ENCODE results near the gene ARHGAP15. TPM values are rescaled to one million over a fixed set of nuclear protein-coding genes. Genes with fewer than 3 reads are reported as not detected.

Gene ARHGAP15
- total RNA-seq, 2 donors from 2014 or later: 12.0 to 23.2 TPM

DNA sequence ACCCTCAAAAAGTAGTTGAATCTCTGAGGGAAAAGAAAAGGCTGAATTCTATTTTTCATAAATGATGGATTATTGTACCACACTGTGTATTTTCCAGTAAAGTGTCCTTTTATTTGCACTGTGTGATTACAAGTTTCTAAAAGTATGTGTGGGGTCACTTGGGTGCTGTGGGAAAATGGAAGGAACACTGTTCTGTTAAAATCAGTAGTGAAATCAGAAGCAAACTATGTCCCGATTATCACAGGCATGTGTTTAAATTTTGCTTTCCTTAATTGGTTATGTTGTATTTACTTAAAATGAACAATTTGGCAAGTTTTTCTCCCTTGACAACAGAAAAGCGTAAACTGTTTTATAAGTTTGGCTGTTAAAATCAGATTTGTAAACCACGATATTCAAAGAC, 353.1 kb downstream of the ARHGAP15 start:
- intact Hi-C loops (cut with DNase I): no loop called here

DNA sequence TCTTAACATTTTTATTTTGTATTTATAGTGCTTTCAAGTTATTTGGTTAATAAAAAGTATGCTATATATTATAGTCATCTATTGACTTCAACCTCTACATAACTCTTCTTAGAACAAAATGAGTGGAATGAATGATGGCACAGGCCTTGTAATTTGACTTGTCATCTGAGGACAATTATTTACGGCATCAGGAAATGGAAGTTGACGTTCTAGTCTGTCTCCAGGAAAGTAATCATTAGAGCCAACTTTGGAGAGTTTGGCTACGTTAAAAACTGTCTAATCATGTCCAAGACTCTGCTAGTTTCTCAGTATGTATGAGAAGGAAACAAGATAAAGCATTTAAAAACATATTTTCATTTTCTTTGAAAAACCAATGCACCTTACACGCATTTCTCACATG, 353.6 kb downstream of the ARHGAP15 start:
- intact Hi-C loops (cut with DNase I): no loop called here
- DNase-seq (ENCODE audit: low spot score): no peak

More for the DNA sequence above, 353.1 kb downstream of the ARHGAP15 start:
- no peak for DNase-seq (ENCODE audit: low spot score)

DNA sequence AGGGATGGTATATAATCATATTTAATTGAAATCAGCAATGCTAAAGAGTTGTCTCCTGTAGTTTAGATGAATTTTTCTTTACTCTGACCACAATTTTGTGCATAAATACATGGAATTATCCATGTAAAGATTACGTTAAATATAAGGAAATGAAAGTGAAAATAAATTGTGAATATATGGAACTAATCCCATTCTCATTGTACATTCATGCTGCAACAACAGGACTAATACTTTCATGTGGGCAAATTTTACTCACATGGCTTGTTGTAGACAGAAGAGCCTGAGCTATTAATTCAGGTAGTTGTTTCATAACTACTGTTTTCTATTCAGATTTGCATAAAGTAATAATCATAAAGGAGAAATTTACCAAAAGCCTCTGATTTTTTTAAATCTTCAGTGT, 357.8 kb downstream of the ARHGAP15 start:
- intact Hi-C loops (cut with DNase I): no loop called here
- no peak for DNase-seq (ENCODE audit: low spot score)

- intact Hi-C loops (cut with DNase I): no loop called here
- no peak for DNase-seq (ENCODE audit: low spot score)
These were observed 359.9 kb downstream of the ARHGAP15 start for GRCh38 chr2:143489145-143489544.

DNA sequence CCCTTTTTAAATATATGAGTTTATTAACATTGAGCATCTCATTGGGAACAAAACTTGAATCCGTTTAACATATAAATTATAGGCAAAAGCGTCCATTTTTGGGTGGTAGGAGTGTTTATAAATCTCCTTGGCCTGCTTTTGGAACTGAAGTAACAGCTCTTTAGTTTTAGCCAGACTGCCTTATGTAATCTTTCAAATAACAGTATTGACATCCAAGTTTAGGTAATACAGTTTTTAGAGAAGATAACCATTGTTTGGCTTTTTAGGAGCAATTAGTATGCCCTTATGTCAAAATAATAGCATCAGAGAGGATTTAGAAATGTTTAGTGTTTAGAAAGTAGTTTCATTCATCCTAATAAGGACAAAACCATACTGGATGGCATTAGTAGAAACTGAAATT, 361.9 kb downstream of the ARHGAP15 start:
- intact Hi-C loops (cut with DNase I): no loop called here
- no peak for DNase-seq (ENCODE audit: low spot score)

GRCh38 chr2:143493339-143493738, 364.1 kb downstream of the ARHGAP15 start:
- DNase-seq (ENCODE audit: low spot score): no peak
- intact Hi-C loops (cut with DNase I): no loop called here

DNA sequence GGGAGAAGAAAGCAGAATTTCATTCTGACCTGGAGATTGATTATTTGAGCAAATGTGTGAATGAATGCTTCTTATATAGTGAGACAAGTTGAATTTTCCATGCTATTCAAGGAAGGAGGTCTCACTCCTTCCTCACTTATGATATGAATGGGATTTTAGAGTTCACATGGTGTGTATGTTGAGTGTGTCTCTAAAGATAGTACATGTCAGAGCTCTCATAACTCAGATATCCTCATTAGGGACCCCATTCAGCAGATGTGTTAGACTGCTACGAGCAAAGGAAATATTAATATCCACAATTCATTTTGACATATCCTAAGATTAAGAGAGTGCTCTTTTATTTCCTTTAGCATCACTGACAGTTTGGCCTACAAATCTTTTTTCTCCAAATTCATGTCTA, 368.5 kb downstream of the ARHGAP15 start:
- intact Hi-C loops (cut with DNase I): no loop called here
- DNase-seq (ENCODE audit: low spot score): no peak

GRCh38 chr2:143498496-143498895, 369.3 kb downstream of the ARHGAP15 start:
- intact Hi-C loops (cut with DNase I): no loop called here
- DNase-seq (ENCODE audit: low spot score): no peak

DNA sequence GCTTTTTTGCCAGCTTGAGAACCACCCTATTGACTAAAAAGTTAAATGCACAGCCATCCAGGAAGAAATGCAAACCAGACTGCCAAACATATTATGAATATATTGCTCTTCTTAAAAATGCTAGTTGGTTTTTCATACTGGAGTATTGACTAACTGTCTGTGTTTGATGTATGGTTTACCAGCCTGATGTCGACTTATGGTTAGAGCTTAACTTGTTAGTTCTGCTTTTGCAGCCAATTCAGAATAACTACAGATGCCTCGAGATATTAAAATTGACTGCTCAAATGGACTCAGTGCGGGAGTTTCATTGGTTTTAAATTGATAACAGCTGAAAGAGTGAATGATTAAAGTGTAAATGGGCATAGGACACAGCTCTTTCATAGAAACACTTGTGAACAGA, 369.8 kb downstream of the ARHGAP15 start:
- intact Hi-C loops (cut with DNase I): no loop called here
- no peak for DNase-seq (ENCODE audit: low spot score)

DNA sequence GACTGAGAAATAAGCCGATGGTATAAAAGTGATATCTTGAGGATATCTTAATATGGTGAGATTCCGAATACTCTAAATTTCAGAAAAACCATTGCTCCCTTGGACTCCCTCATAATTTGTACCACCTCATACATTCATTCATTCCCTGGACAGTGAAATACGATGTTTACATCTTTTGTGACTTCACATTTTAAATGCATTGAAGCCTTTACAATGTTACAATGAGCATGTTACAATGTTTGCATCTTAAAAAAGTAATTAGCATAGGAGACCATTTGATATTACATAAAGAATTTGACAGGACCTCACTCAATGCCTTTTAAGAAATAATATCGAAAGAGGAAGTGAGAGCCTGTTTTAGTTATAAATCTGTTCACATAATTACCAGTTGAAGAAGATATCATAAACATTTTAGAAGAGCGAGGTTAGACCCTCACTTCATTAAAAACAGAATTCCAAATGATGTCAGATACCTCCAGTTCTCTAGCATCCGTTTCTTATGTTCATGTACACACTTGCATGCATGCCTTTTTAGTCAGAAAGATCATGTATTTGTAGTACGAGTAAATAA, 372.0 kb downstream of the ARHGAP15 start:
- DNase-seq (ENCODE audit: low spot score): no peak
- intact Hi-C loops (cut with DNase I): no loop called here

- intact Hi-C loops (cut with DNase I): no loop called here
- no peak for DNase-seq (ENCODE audit: low spot score)
These were observed 374.1 kb downstream of the ARHGAP15 start for GRCh38 chr2:143503280-143503679.

GRCh38 chr2:143504397-143504796, 375.2 kb downstream of the ARHGAP15 start:
- intact Hi-C loops (cut with DNase I): no loop called here
- DNase-seq (ENCODE audit: low spot score): no peak

- no peak for DNase-seq (ENCODE audit: low spot score)
- intact Hi-C loops (cut with DNase I): no loop called here
These were observed 376.3 kb downstream of the ARHGAP15 start for GRCh38 chr2:143505542-143505941.

- no peak for DNase-seq (ENCODE audit: low spot score)
- intact Hi-C loops (cut with DNase I): loop anchor here in 1 of 2 donors (10.0 kb wide), 1 partner anchor 422 kb away; no protein-coding TSS in a partner anchor
These were observed 383.9 kb downstream of the ARHGAP15 start for GRCh38 chr2:143513081-143513480.

- intact Hi-C loops (cut with DNase I): loop anchor here in 1 of 2 donors (10.0 kb wide), 1 partner anchor 420 kb away; no protein-coding TSS in a partner anchor
- no peak for DNase-seq (ENCODE audit: low spot score)
These were observed 385.2 kb downstream of the ARHGAP15 start for GRCh38 chr2:143514413-143514812.

DNA sequence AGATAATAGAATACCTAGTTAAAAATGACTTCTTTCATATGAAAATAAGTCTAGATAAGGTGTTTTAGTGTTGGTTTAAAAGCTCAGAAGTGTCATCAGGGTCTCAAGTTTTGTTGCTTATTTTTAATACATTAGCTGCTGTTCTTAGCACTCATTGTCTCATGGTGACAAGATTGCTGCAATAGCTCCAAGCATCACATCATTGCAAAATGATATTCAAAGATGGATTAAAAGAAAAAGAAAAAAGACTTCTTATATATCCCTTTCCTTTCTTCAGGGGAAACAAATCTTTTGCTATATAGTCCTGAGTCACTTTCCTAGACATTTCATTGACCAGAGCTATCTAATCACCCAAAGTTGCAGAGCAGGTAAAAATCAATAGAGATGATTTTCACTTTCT, 386.1 kb downstream of the ARHGAP15 start:
- no peak for DNase-seq (ENCODE audit: low spot score)
- intact Hi-C loops (cut with DNase I): loop anchor here in 1 of 2 donors (10.0 kb wide), 1 partner anchor 419 kb away; no protein-coding TSS in a partner anchor

GRCh38 chr2:143519521-143519920, 390.3 kb downstream of the ARHGAP15 start:
- intact Hi-C loops (cut with DNase I): loop anchor here in 1 of 2 donors (10.0 kb wide), 1 partner anchor 415 kb away; no protein-coding TSS in a partner anchor

DNA sequence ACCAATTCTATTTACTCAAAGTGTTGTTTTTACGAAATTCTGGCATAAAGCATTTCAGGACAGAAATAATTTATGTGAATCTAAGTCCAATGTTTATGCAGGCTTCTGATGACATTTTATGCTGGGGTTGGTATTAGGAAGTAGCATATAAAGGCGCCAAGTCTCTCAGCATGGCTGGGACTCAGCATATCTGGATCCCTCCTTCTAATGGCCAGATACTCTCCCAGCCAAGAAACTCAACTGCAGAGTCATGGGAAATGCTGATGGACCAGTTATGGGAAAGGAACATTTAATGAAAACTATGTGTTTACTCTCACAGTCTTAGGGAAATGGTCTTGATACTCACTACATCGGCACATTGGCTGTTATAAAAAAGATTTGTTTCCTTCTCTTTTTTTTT, 392.2 kb downstream of the ARHGAP15 start:
- DNase-seq (ENCODE audit: low spot score): no peak
- intact Hi-C loops (cut with DNase I): no loop called here

More at GRCh38 chr2:143519521-143519920, 390.3 kb downstream of the ARHGAP15 start:
- DNase-seq (ENCODE audit: low spot score): no peak

DNA sequence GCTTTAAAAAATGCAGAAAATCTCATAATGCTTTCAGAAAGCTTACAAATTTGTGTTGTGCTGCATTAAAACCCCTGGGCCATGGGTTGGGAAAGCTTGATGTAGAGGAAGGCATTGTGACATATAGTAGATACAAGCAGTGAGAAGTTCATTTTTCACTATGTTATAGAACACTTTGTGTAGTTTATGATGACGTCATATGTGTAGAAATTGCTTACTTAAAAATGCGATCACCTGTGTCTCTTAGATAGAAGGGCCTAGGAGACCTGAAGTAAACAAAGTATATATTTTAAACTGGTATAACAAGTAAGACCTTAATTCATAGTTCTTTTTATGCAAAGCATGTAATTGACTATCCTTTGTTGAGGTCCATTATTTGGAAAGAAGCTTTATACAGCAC, 393.5 kb downstream of the ARHGAP15 start:
- intact Hi-C loops (cut with DNase I): no loop called here
- no peak for DNase-seq (ENCODE audit: low spot score)

- no peak for DNase-seq (ENCODE audit: low spot score)
- intact Hi-C loops (cut with DNase I): no loop called here
These were observed 394.9 kb downstream of the ARHGAP15 start for GRCh38 chr2:143524119-143524553.

DNA sequence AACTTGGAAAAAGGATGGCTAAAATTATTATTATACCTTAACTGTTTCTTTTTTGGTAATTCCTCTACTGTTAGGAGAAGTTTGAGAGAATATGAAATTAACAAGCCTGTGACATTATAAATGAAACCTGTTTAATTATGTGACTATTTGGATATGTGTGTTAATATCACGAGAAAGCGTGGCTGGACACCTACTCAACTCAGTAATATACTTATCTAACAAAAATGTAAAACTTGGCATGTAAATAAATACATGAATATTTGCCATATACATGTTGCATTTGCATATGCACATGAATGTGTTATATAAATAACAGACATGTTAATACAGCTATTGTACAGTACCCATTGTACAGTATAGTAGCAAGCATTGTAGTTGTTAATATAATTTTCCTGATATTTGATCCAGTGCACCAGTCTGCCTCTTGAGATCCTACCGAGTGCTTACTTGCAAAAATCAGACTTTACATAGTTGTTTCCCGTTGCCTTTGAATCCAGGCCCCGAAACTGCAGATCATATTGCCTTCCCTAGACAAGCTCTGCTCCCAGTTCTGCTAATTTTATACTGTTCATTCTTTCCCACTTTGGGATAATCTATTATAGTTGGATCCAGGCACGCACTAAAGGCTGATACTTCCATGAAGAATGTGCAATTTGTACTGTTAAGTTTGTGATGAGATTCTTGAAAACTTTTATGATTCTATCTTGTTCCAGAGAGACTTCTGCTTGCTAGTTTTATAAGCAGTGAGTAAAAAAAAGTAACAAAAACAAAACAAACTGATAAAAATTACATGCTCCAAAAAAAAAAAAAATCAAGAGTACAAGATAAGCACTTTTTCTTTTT, 395.6 kb downstream of the ARHGAP15 start:
- DNase-seq (ENCODE audit: low spot score): no peak
- intact Hi-C loops (cut with DNase I): no loop called here

All from posterior vena cava (tissue), 2 donors.